DOHH2 (cell line): ENCODE measurements around the gene ZFHX3.

Source experiments
- CTCF ChIP-seq: fragments of 200-600 bp; sonication (generic); IDR thresholded peaks from one replicate; pipeline ENCODE4 v1.5.1; 2014; ENCODE audit warnings: antibody characterized with exemption, mild to moderate bottlenecking, low read depth, low read length; ENCODE audit not compliant: poor library complexity, severe bottlenecking
- EZH2phosphoT487 ChIP-seq: fragments of 200-600 bp; sonication (generic); IDR thresholded peaks from 2 replicates; pipeline ENCODE4 v1.6.1; 2017; ENCODE audit warnings: borderline replicate concordance, mild to moderate bottlenecking, antibody characterized with exemption, low read length, moderate library complexity, mixed read lengths

DNA sequence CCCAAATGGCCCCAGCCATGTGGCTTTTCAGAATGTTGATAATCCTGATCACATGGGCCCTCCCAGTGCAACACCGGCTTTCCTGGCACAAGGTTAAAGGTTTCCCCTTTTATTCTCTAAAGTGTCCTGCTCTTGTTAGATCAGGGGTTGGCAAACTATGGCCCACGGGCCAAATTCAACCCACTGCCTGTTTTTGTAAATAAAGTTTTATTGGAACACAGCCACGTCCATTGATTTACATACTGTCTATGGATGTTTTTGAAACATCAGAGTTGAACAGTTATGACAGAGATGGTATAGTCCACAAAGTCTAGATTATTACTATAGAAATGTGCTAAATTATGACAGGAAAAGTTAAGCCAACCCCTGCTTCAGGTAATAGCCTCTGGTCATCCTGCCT lies 157.3 kb downstream of the ZFHX3 start:
- TF ChIP-seq CTCF (no peak), EZH2phosphoT487 (no peak)
